Fibroblast of skin of left biceps (primary cell): Measurements from ENCODE around the gene TTC33.

Experiments
- DNase-seq, 2 experiments: peaks; one replicate each; pipeline ENCODE4 v3.0.0-alpha.2; 2013; ENCODE audit warnings: low read depth in 2 of 2

The TTC33 gene

GRCh38 chr5:40485021-40485998 lies 270.5 kb downstream of the TTC33 start:
- DNase-seq: no peak

- no peak for DNase-seq
These were observed 271.3 kb downstream of the TTC33 start for GRCh38 chr5:40484495-40484894.

GRCh38 chr5:40483316-40483715 lies 272.4 kb downstream of the TTC33 start:
- DNase-seq: no peak

GRCh38 chr5:40481241-40481640 lies 274.5 kb downstream of the TTC33 start:
- no peak for DNase-seq

GRCh38 chr5:40480392-40480791 lies 275.4 kb downstream of the TTC33 start:
- DNase-seq: no peak

GRCh38 chr5:40479939-40480338 lies 275.8 kb downstream of the TTC33 start:
- DNase-seq: no peak

- DNase-seq: no peak
These were observed 277.0 kb downstream of the TTC33 start for GRCh38 chr5:40478766-40479165.

GRCh38 chr5:40477856-40478546 lies 277.8 kb downstream of the TTC33 start:
- DNase-seq: no peak

- no peak for DNase-seq
These were observed 280.2 kb downstream of the TTC33 start for GRCh38 chr5:40475561-40475960.

- no peak for DNase-seq
These were observed 281.5 kb downstream of the TTC33 start for GRCh38 chr5:40474250-40474649.

GRCh38 chr5:40465416-40465815 lies 290.3 kb downstream of the TTC33 start:
- DNase-seq: no peak

- no peak for DNase-seq
These were observed 291.2 kb downstream of the TTC33 start for GRCh38 chr5:40464511-40464910.
